CD4-positive, alpha-beta T cell (primary cell): Measurements from ENCODE around the gene TMEM144. TPM values are rescaled to one million over a fixed set of nuclear protein-coding genes. Genes with fewer than 3 reads are reported as not detected.

Source experiments
- ATAC-seq: fragments of 200-7000 bp; cut with Tn5 transposase; one replicate; pipeline ENCODE4 v1.10.0; 2022; ENCODE audit warnings: mild to moderate bottlenecking; ENCODE audit not compliant: poor library complexity
- CTCF ChIA-PET: fragments of 350-600 bp; sonication (Branson Sonifier 250); formaldehyde crosslinking; loops from one replicate; lab custom pipeline; 2021; ENCODE audit warnings: antibody characterized with exemption, inconsistent platforms; lab: Charles Lee
- POLR2A ChIA-PET: fragments of 350-600 bp; sonication (Branson Sonifier 250); formaldehyde crosslinking; loops from one replicate; lab custom pipeline; 2021; ENCODE audit warnings: antibody characterized with exemption, inconsistent platforms; lab: Charles Lee
- DNase-seq, 14 experiments: peaks; one replicate each; pipeline ENCODE4 v3.0.0-alpha.2; 2013 to 2020; ENCODE audit warnings: mixed read lengths in 2 of 14
- H3K27ac ChIP-seq, 2 donors: one replicate each; pipeline versions ENCODE4 v1.5.1 to v1.7.0; 2013; ENCODE audit warnings: low read length in 2 of 2, low read depth in 1 of 2, mild to moderate bottlenecking in 1 of 2
- H3K27me3 ChIP-seq, 2 experiments: 1 replicate in 1 of 2; 2 replicates in 1 of 2; pipeline versions ENCODE4 v1.6.1 to v1.7.0; 2013; ENCODE audit warnings: low read length in 2 of 2, control low read depth in 1 of 2, mild to moderate bottlenecking in 1 of 2, moderate library complexity in 1 of 2; ENCODE audit not compliant: insufficient read depth in 2 of 2, control insufficient read depth in 1 of 2
- H3K36me3 ChIP-seq: one replicate; pipeline ENCODE4 v1.6.1; 2013; ENCODE audit warnings: low read length, control low read depth; ENCODE audit not compliant: insufficient read depth
- H3K4me1 ChIP-seq: one replicate; pipeline ENCODE4 v1.6.1; 2013; ENCODE audit warnings: low read length, control low read depth; ENCODE audit not compliant: insufficient read depth
- H3K4me3 ChIP-seq: one replicate; pipeline ENCODE4 v1.5.1; 2013; ENCODE audit warnings: mild to moderate bottlenecking, low read length, moderate library complexity
- H3K9me3 ChIP-seq, 2 experiments: 1 replicate in 1 of 2; 2 replicates in 1 of 2; pipeline versions ENCODE4 v1.6.1 to v1.7.0; 2013; ENCODE audit warnings: low read length in 2 of 2, mild to moderate bottlenecking in 2 of 2, control low read depth in 1 of 2, moderate library complexity in 1 of 2; ENCODE audit not compliant: control insufficient read depth in 1 of 2, insufficient read depth in 1 of 2
- H3K27ac Mint-ChIP-seq: one replicate; pipeline ENCODE4 v1.8.0; 2020; ENCODE audit warnings: mixed read lengths
- H3K27me3 Mint-ChIP-seq: one replicate; pipeline ENCODE4 v1.8.0; 2021; ENCODE audit warnings: mixed read lengths
- H3K36me3 Mint-ChIP-seq: one replicate; pipeline ENCODE4 v1.8.0; 2021; ENCODE audit warnings: low read depth, mixed read lengths
- H3K4me1 Mint-ChIP-seq: one replicate; pipeline ENCODE4 v1.8.0; 2021; ENCODE audit warnings: low read depth, mixed read lengths
- H3K4me3 Mint-ChIP-seq: one replicate; pipeline ENCODE4 v1.8.0; 2020; ENCODE audit warnings: mild to moderate bottlenecking, mixed read lengths
- H3K9me3 Mint-ChIP-seq: one replicate; pipeline ENCODE4 v1.8.0; 2020; ENCODE audit warnings: mixed read lengths
- intact Hi-C, 2 experiments: fragments of 100-400 bp; cut with DNase I in 1 of 2; cut with micrococcal nuclease in 1 of 2; formaldehyde crosslinking; loops; one replicate each; pipeline versions ENCODE4 v1.15.1 to v1.9.0; 2023 to 2025; cut with DNase I, micrococcal nuclease
- total RNA-seq, 174 experiments: library from RNA in 2 of 174; stranded (reverse) in 2 of 174; gene quantifications; one replicate each; pipeline ENCODE4 v1.2.3 and lab custom pipeline; 2021 to 2026
- TF ChIP-seq, protein P1 (sequence below): fragments of 200-600 bp; IDR thresholded peaks from one replicate; pipeline ENCODE4 v1.8.0; 2022; ENCODE audit warnings: antibody characterized with exemption, mild to moderate bottlenecking

The TMEM144 gene
- total RNA-seq, 2 experiments from 2014 or later: 0.45 TPM; not detected in 1

DNA sequence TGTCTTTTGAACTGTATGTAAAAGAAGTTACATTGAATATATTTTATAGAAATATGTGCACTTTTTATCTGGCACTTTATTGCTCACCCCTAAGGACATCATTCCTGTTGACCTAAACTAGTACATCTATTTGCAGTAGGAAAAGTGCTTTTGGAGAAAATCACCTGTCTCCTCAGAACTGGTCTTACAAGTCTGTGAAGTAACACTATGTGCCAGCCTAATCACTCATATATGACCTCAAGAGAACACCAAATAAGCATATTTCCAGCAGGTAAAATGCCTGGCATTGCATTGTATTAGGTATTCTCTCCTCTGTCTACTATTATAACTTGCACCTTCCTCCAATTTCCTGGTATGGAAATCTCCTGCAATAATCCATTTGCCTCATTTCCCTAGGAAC, 33.5 kb upstream of the TMEM144 start:
- Mint-ChIP-seq H3K27me3 (peaks cover 36% of the 10 kb centered on the region), H3K9me3 (no peaks in the 10 kb centered on the region), H3K4me3 (no peak overlapping the region), H3K4me1 (peaks cover 5% of the 10 kb centered on the region), H3K36me3 (no peaks in the 10 kb centered on the region), H3K27ac (no peak overlapping the region)
- Histone ChIP-seq H3K27ac (no peak overlapping the region), H3K4me3 (no peak overlapping the region), H3K4me1 (no peaks in the 10 kb centered on the region), H3K9me3 (no peaks in the 10 kb centered on the region), H3K36me3 (no peaks in the 10 kb centered on the region), H3K27me3 (peaks cover 0 to 10% of the 10 kb centered on the region in 2 experiments)
- TF ChIP-seq, protein P1, sequence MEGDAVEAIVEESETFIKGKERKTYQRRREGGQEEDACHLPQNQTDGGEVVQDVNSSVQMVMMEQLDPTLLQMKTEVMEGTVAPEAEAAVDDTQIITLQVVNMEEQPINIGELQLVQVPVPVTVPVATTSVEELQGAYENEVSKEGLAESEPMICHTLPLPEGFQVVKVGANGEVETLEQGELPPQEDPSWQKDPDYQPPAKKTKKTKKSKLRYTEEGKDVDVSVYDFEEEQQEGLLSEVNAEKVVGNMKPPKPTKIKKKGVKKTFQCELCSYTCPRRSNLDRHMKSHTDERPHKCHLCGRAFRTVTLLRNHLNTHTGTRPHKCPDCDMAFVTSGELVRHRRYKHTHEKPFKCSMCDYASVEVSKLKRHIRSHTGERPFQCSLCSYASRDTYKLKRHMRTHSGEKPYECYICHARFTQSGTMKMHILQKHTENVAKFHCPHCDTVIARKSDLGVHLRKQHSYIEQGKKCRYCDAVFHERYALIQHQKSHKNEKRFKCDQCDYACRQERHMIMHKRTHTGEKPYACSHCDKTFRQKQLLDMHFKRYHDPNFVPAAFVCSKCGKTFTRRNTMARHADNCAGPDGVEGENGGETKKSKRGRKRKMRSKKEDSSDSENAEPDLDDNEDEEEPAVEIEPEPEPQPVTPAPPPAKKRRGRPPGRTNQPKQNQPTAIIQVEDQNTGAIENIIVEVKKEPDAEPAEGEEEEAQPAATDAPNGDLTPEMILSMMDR: no peak
- DNase-seq: no peak
- ChIA-PET CTCF (no interaction called here), POLR2A (no interaction called here)
- ATAC-seq: no peak
- intact Hi-C loops: no loop called here

DNA sequence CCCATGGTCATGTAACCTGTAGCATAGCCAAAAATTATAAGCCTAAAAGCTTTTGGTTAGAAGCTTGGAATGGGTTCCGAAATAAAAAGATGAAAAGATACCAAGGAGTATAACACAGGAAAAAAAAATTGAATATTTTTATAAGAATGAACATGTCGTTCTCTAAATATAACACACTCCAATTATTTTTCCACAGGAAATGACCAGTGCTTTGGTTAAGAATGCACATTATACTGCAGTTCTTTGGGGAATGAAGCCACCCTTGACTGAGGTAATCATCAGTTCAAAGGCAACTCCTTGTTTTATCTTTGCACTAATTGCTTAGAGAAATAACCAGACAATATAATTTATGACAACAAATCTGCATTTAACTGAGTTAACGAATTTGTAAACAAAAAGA, 30.8 kb upstream of the TMEM144 start:
- H3K27me3 ChIP-seq: no peaks in the 10 kb centered on the region
- Mint-ChIP-seq H3K36me3 (no peaks in the 10 kb centered on the region), H3K27me3 (peaks cover 16% of the 10 kb centered on the region), H3K4me1 (no peaks in the 10 kb centered on the region), H3K4me3 (no peak overlapping the region), H3K9me3 (no peaks in the 10 kb centered on the region), H3K27ac (no peak overlapping the region)
- H3K9me3 ChIP-seq: peaks cover 0 to 3% of the 10 kb centered on the region in 2 experiments
- no peaks in the 10 kb centered on the region for H3K4me1 ChIP-seq
- ChIA-PET POLR2A (no interaction called here), CTCF (no interaction called here)
- TF ChIP-seq, protein P1: no peak
- intact Hi-C loops: no loop called here
- H3K36me3 ChIP-seq: no peaks in the 10 kb centered on the region
- H3K27ac ChIP-seq: no peak overlapping the region
- DNase-seq (no peak), ATAC-seq (no peak)
- H3K4me3 ChIP-seq: no peak overlapping the region

DNA sequence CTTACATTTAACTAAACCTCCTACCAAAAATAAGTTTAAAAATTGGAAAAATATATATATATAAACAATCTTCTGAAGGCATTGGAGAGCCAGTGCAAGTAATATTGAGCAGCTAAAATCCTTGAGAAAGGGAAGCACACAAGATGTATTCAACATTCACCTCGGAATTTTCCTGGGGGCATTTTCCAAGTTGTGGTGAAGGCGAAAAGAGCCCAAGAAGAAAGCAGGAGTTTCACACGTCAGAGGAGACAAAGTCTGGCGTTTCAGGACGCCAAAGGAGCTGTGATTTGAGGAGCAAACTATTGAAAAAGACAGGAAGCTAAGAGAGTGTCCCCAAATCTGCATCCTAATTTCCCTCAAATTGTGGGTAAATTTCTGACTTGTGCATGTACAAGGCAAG, 28.4 kb upstream of the TMEM144 start:
- H3K27me3 Mint-ChIP-seq: peaks cover 13% of the 10 kb centered on the region
- H3K36me3 Mint-ChIP-seq: no peaks in the 10 kb centered on the region
- no peak overlapping the region for H3K4me3 Mint-ChIP-seq
- intact Hi-C loops: no loop called here
- DNase-seq (no peak), ATAC-seq (no peak)
- no peak overlapping the region for H3K27ac Mint-ChIP-seq
- TF ChIP-seq, protein P1: no peak
- no peak overlapping the region for H3K27ac ChIP-seq
- no peaks in the 10 kb centered on the region for H3K4me1 Mint-ChIP-seq
- H3K9me3 Mint-ChIP-seq: no peaks in the 10 kb centered on the region
- H3K27me3 ChIP-seq: no peaks in the 10 kb centered on the region
- H3K36me3 ChIP-seq: no peaks in the 10 kb centered on the region
- ChIA-PET CTCF (no interaction called here), POLR2A (no interaction called here)
- H3K9me3 ChIP-seq: peaks cover 0 to 3% of the 10 kb centered on the region in 2 experiments
- no peak overlapping the region for H3K4me3 ChIP-seq
- H3K4me1 ChIP-seq: no peaks in the 10 kb centered on the region
